Right ventricle myocardium superior (tissue), 1 donor: ENCODE measurements around the gene TMC5. TPM values are rescaled to one million over a fixed set of nuclear protein-coding genes. Genes with fewer than 3 reads are reported as not detected.
"Not testable (repeated sequence)": the region's sequence is repeated elsewhere in the genome, so short reads cannot be mapped to it uniquely, and the experiment has no call there.

Experiments used
- ATAC-seq: fragments of 200-7000 bp; cut with Tn5 transposase; one replicate; pipeline ENCODE4 v1.9.1; 2020; ENCODE audit warnings: mild to moderate bottlenecking; ENCODE audit not compliant: poor library complexity
- DNase-seq: peaks from one replicate; pipeline ENCODE4 v3.0.0-alpha.2; 2020
- intact Hi-C: fragments of 100-400 bp; cut with DNase I; formaldehyde crosslinking; loops from one replicate; pipeline ENCODE4 v1.11.2; 2022
- total RNA-seq: library from RNA; stranded (reverse); fragmentation: NEBNext Ultra II Directional; extraction: Animal tissue kit (Norgen Biotek cat#: 25700); gene quantifications from one replicate; pipeline ENCODE4 v1.2.1, GENCODE V29; 2021
- donor health status: DM: no; HTN: yes; CAD: no; lungs with severe emphysema.

Gene TMC5
- total RNA-seq, 1 donor from 2014 or later: not detected

- DNase-seq, ATAC-seq, intact Hi-C loops: not testable (repeated sequence)
Measured at GRCh38 chr16:19395646-19396267, 21.9 kb upstream of the TMC5 start.

- ATAC-seq (no peak), DNase-seq (no peak)
- intact Hi-C loops: no loop called here
Measured at GRCh38 chr16:19396555-19397011, 21.1 kb upstream of the TMC5 start.

GRCh38 chr16:19397373-19397772 lies 20.3 kb upstream of the TMC5 start:
- intact Hi-C loops, ATAC-seq, DNase-seq: not testable (repeated sequence)

- intact Hi-C loops: no loop called here
- ATAC-seq (no peak), DNase-seq (no peak)
Measured at GRCh38 chr16:19400711-19401110, 17.0 kb upstream of the TMC5 start.

GRCh38 chr16:19406891-19407491 lies 10.7 kb upstream of the TMC5 start:
- ATAC-seq (no peak), DNase-seq (no peak)
- intact Hi-C loops: no loop called here

- ATAC-seq (no peak), DNase-seq (no peak)
- intact Hi-C loops: no loop called here
Measured at GRCh38 chr16:19410435-19411171, 7.1 kb upstream of the TMC5 start.

- intact Hi-C loops: no loop called here
- no peak for DNase-seq
- no peak for ATAC-seq
Measured at GRCh38 chr16:19411298-19411697, 6.4 kb upstream of the TMC5 start.

- ATAC-seq, DNase-seq, intact Hi-C loops: not testable (repeated sequence)
Measured at GRCh38 chr16:19412055-19412454, 5.6 kb upstream of the TMC5 start.

- ATAC-seq (no peak), DNase-seq (no peak)
- intact Hi-C loops: no loop called here
Measured at GRCh38 chr16:19415461-19415860, 2.2 kb upstream of the TMC5 start.

GRCh38 chr16:19415918-19416317 lies 1.8 kb upstream of the TMC5 start:
- intact Hi-C loops: no loop called here
- no peak for ATAC-seq
- DNase-seq: no peak

- intact Hi-C loops: no loop called here
- DNase-seq (no peak), ATAC-seq (no peak)
Measured at GRCh38 chr16:19418200-19418599, 517 bp downstream of the TMC5 start.

- no peak for DNase-seq
- no peak for ATAC-seq
- intact Hi-C loops: no loop called here
Measured at GRCh38 chr16:19419698-19420075, 2.0 kb downstream of the TMC5 start.

GRCh38 chr16:19424478-19424877 lies 6.8 kb downstream of the TMC5 start:
- ATAC-seq: no peak
- intact Hi-C loops: no loop called here
- no peak for DNase-seq

- intact Hi-C loops: no loop called here
- no peak for DNase-seq
- ATAC-seq: no peak
Measured at GRCh38 chr16:19430345-19430744, 12.7 kb downstream of the TMC5 start.

- intact Hi-C loops: no loop called here
- no peak for ATAC-seq
- no peak for DNase-seq
Measured at GRCh38 chr16:19431636-19432340, 14.1 kb downstream of the TMC5 start.

- ATAC-seq (no peak), DNase-seq (no peak)
- intact Hi-C loops: no loop called here
Measured at GRCh38 chr16:19432429-19432828, 14.7 kb downstream of the TMC5 start.

GRCh38 chr16:19434584-19434983 lies 16.9 kb downstream of the TMC5 start:
- intact Hi-C loops: no loop called here
- ATAC-seq (no peak), DNase-seq (no peak)

GRCh38 chr16:19436540-19436939 lies 18.9 kb downstream of the TMC5 start:
- DNase-seq: no peak
- intact Hi-C loops: no loop called here
- ATAC-seq: no peak

GRCh38 chr16:19437280-19437679 lies 19.6 kb downstream of the TMC5 start:
- DNase-seq (no peak), ATAC-seq (no peak)
- intact Hi-C loops: no loop called here
